H9 (cell line): ENCODE measurements around the gene SLC4A1. TPM values are rescaled to one million over a fixed set of nuclear protein-coding genes. Genes with fewer than 3 reads are reported as not detected.

ENCODE experiments used
- DNase-seq: peaks from one replicate; pipeline ENCODE4 v3.0.0-alpha.2; 2017
- H2AFZ ChIP-seq: one replicate; pipeline ENCODE4 v1.6.1; 2013; ENCODE audit warnings: mild to moderate bottlenecking, low read length, control low read depth, moderate library complexity
- H2AK5ac ChIP-seq: 2 replicates; pipeline ENCODE4 v1.6.1; 2013; ENCODE audit warnings: low read length, control low read depth, mixed read lengths; ENCODE audit not compliant: insufficient read length
- H2BK120ac ChIP-seq: one replicate; pipeline ENCODE4 v1.6.1; 2013; ENCODE audit warnings: low read depth, mild to moderate bottlenecking, low read length, control low read depth, inconsistent platforms; ENCODE audit not compliant: poor library complexity, severe bottlenecking
- H2BK12ac ChIP-seq: 2 replicates; pipeline ENCODE4 v1.6.1; 2013; ENCODE audit warnings: low read length, control low read depth, mixed read lengths, low read depth; ENCODE audit not compliant: insufficient read length
- H2BK15ac ChIP-seq: 2 replicates; pipeline ENCODE4 v1.6.1; 2013; ENCODE audit warnings: low read depth, low read length, control low read depth
- H2BK20ac ChIP-seq: one replicate; pipeline ENCODE4 v1.6.1; 2013; ENCODE audit warnings: low read depth, mild to moderate bottlenecking, low read length, control low read depth, inconsistent platforms; ENCODE audit not compliant: poor library complexity, severe bottlenecking
- H2BK5ac ChIP-seq: 2 replicates; pipeline ENCODE4 v1.6.1; 2013; ENCODE audit warnings: low read length, control low read depth, mixed read lengths; ENCODE audit not compliant: insufficient read length
- H3K14ac ChIP-seq: 2 replicates; pipeline ENCODE4 v1.6.1; 2013; ENCODE audit warnings: low read length, control low read depth; ENCODE audit not compliant: insufficient read depth
- H3K18ac ChIP-seq: 2 replicates; pipeline ENCODE4 v1.6.1; 2013; ENCODE audit warnings: low read depth, mild to moderate bottlenecking, mixed read lengths, low read length, control low read depth; ENCODE audit not compliant: insufficient read length
- H3K23ac ChIP-seq: 2 replicates; pipeline ENCODE4 v1.6.1; 2013; ENCODE audit warnings: low read length, control low read depth, mixed read lengths, low read depth; ENCODE audit not compliant: insufficient read length
- H3K23me2 ChIP-seq: 2 replicates; pipeline ENCODE4 v1.6.1; 2013; ENCODE audit warnings: low read depth, mild to moderate bottlenecking, mixed read lengths, low read length, control low read depth; ENCODE audit not compliant: insufficient read length, poor library complexity, severe bottlenecking
- H3K27ac ChIP-seq: 2 replicates; pipeline ENCODE4 v1.5.1; 2013; ENCODE audit warnings: low read length, control low read depth, mixed read lengths, low read depth; ENCODE audit not compliant: insufficient read length
- H3K27me3 ChIP-seq: 2 replicates; pipeline ENCODE4 v1.6.1; 2013; ENCODE audit warnings: low read length, control low read depth, inconsistent platforms; ENCODE audit not compliant: insufficient read depth
- H3K4ac ChIP-seq: 2 replicates; pipeline ENCODE4 v1.6.1; 2013; ENCODE audit warnings: low read depth, mild to moderate bottlenecking, control low read depth, inconsistent platforms, low read length, moderate library complexity
- H3K4me1 ChIP-seq: 2 replicates; pipeline ENCODE4 v1.6.1; 2013; ENCODE audit warnings: low read length, control low read depth, inconsistent platforms; ENCODE audit not compliant: insufficient read depth
- H3K4me2 ChIP-seq: 2 replicates; pipeline ENCODE4 v1.6.1; 2013; ENCODE audit warnings: low read length, control low read depth, mixed read lengths; ENCODE audit not compliant: insufficient read length, insufficient read depth
- H3K56ac ChIP-seq: 2 replicates; pipeline ENCODE4 v1.6.1; 2013; ENCODE audit warnings: low read depth, mild to moderate bottlenecking, mixed read lengths, low read length, control low read depth; ENCODE audit not compliant: insufficient read length
- H3K79me1 ChIP-seq: 2 replicates; pipeline ENCODE4 v1.6.1; 2013; ENCODE audit warnings: low read depth, mild to moderate bottlenecking, moderate library complexity, low read length, control low read depth, inconsistent platforms; ENCODE audit not compliant: insufficient read depth, poor library complexity, severe bottlenecking
- H3K79me2 ChIP-seq: 2 replicates; pipeline ENCODE4 v1.6.1; 2013; ENCODE audit warnings: low read length, control low read depth, inconsistent platforms; ENCODE audit not compliant: insufficient read depth
- H3K9ac ChIP-seq: 2 replicates; pipeline ENCODE4 v1.6.1; 2013; ENCODE audit warnings: low read length, control low read depth, mixed read lengths; ENCODE audit not compliant: insufficient read length; ENCODE audit errors: extremely low read depth
- H3K9me3 ChIP-seq: one replicate; pipeline ENCODE4 v1.6.1; 2013; ENCODE audit warnings: low read depth, low read length, inconsistent platforms; ENCODE audit not compliant: control insufficient read depth
- H3T11ph ChIP-seq: one replicate; pipeline ENCODE4 v1.6.1; 2013; ENCODE audit warnings: mild to moderate bottlenecking, low read length, control low read depth, inconsistent platforms
- H4K20me1 ChIP-seq: one replicate; pipeline ENCODE4 v1.6.1; 2013; ENCODE audit not compliant: control insufficient read depth, insufficient read length, insufficient read depth
- H4K5ac ChIP-seq: 2 replicates; pipeline ENCODE4 v1.6.1; 2013; ENCODE audit warnings: low read depth, mild to moderate bottlenecking, mixed read lengths, low read length, control low read depth; ENCODE audit not compliant: insufficient read length
- H4K8ac ChIP-seq: replicated peaks from 2 replicates; pipeline ENCODE4 v1.6.1; 2013; ENCODE audit warnings: low read length, control low read depth, mixed read lengths, low read depth; ENCODE audit not compliant: insufficient read length
- H4K91ac ChIP-seq: 2 replicates; pipeline ENCODE4 v1.6.1; 2013; ENCODE audit warnings: low read depth, mild to moderate bottlenecking, moderate library complexity, mixed read lengths, low read length, control low read depth; ENCODE audit not compliant: insufficient read length
- H3K27ac Mint-ChIP-seq, 3 experiments: 2 replicates in 2 of 3; 3 replicates in 1 of 3; pipeline ENCODE4 v1.8.0; 2020 to 2021; ENCODE audit warnings: mixed read lengths in 3 of 3, mild to moderate bottlenecking in 1 of 3, moderate library complexity in 1 of 3
- H3K27me3 Mint-ChIP-seq: 2 replicates; pipeline ENCODE4 v1.8.0; 2021; ENCODE audit warnings: low read depth, mild to moderate bottlenecking, moderate library complexity, mixed read lengths
- H3K36me3 Mint-ChIP-seq, 3 experiments: 2 replicates in 2 of 3; 3 replicates in 1 of 3; pipeline ENCODE4 v1.8.0; 2020 to 2021; ENCODE audit warnings: low read depth in 3 of 3, mixed read lengths in 3 of 3; ENCODE audit not compliant: insufficient read depth in 1 of 3
- H3K4me1 Mint-ChIP-seq, 2 experiments: 2 replicates each; pipeline ENCODE4 v1.8.0; 2020; ENCODE audit warnings: mixed read lengths in 2 of 2
- H3K4me3 Mint-ChIP-seq, 2 experiments: 2 replicates in 1 of 2; 3 replicates in 1 of 2; pipeline ENCODE4 v1.8.0; 2020 to 2021; ENCODE audit warnings: mild to moderate bottlenecking in 2 of 2, mixed read lengths in 2 of 2, moderate library complexity in 1 of 2
- H3K9me3 Mint-ChIP-seq, 2 experiments: 2 replicates in 1 of 2; 3 replicates in 1 of 2; pipeline ENCODE4 v1.8.0; 2020; ENCODE audit warnings: mild to moderate bottlenecking in 2 of 2, mixed read lengths in 2 of 2, moderate library complexity in 1 of 2
- WGBS: extraction: QIAGEN DNeasy Blood & Tissue Kit; methylation state at CpG from one replicate; pipeline ENCODE4 v1.1.7; 2013; ENCODE audit warnings: missing lambda C conversion rate, low lambda C conversion rate, mixed read lengths; ENCODE audit not compliant: insufficient read length; ENCODE audit errors: extremely low coverage; 5-methylcytosine and 5-hydroxymethylcytosine counted together
- total RNA-seq: library from RNA; stranded (reverse); gene quantifications from 2 replicates; pipeline ENCODE4 v1.2.1, GENCODE V29; 2021
- TF ChIP-seq, protein P1 (sequence below): fragments of 200-600 bp; sonication (generic); conservative IDR thresholded peaks from 3 replicates; pipeline ENCODE4 v1.8.0; 2021; ENCODE audit warnings: antibody characterized with exemption, mild to moderate bottlenecking

The SLC4A1 gene
- total RNA-seq, 1 experiment from 2014 or later, result not detected

DNA sequence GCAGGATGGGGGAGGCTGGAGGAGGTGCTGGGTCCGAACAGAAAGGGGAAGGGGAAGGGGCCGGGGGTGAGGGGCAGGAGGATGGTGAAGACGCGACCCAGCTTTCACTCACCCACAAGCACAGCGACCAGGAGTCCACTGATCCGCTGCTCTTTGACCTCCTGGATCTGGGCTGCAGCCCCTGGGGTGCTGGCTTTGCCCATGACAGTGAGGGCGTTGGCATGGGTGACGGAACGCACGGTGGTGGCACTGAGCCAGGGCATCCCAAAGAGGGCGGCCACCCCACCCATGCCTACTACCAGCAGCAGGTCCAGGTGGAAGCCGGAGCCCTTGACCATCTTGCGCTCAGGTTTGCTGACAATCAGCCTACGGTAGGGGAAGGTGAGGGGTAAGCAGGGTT is 14.9 kb downstream of the SLC4A1 start:
- H3K9me3 Mint-ChIP-seq, result no peaks in the 10 kb centered on the region
- no peak for DNase-seq
- H3T11ph ChIP-seq, result no peak overlapping the region
- no peaks in the 10 kb centered on the region for H3K79me2 ChIP-seq
- H3K4me3 Mint-ChIP-seq, result no peak overlapping the region
- no peak overlapping the region for H2BK12ac ChIP-seq
- no peak overlapping the region for H4K91ac ChIP-seq
- H2BK120ac ChIP-seq, result no peak overlapping the region
- no CpG with 5 or more reads among the region's 14 CpGs for WGBS
- H3K4me2 ChIP-seq, result no peak overlapping the region
- no peaks in the 10 kb centered on the region for H3K23me2 ChIP-seq
- H3K36me3 Mint-ChIP-seq, result no peaks in the 10 kb centered on the region; a peak in 2 of 7 replicates
- H3K27me3 ChIP-seq, result no peaks in the 10 kb centered on the region
- H2BK15ac ChIP-seq, result no peak overlapping the region
- no peaks in the 10 kb centered on the region for H3K4me1 ChIP-seq
- no peak overlapping the region; the same call in 1 of the 2 replicates for H3K14ac ChIP-seq
- H3K23ac ChIP-seq, result no peak overlapping the region
- no peak overlapping the region for H3K18ac ChIP-seq
- no peak overlapping the region for H3K9ac ChIP-seq
- no peak overlapping the region for H3K4ac ChIP-seq
- no peak overlapping the region for H3K27ac Mint-ChIP-seq
- H4K20me1 ChIP-seq, result no peaks in the 10 kb centered on the region
- no peak overlapping the region for H2AFZ ChIP-seq
- no peak overlapping the region for H4K5ac ChIP-seq
- no peak overlapping the region for H3K27ac ChIP-seq
- no peak overlapping the region for H2BK20ac ChIP-seq
- no peaks in the 10 kb centered on the region for H3K9me3 ChIP-seq
- no peak overlapping the region for H4K8ac ChIP-seq
- H3K79me1 ChIP-seq, result no peaks in the 10 kb centered on the region
- peaks cover 3 to 13% of the 10 kb centered on the region in 2 experiments; a peak in 2 of 4 replicates for H3K4me1 Mint-ChIP-seq
- H2BK5ac ChIP-seq, result no peak overlapping the region
- no peak overlapping the region for H2AK5ac ChIP-seq
- TF ChIP-seq, protein P1, sequence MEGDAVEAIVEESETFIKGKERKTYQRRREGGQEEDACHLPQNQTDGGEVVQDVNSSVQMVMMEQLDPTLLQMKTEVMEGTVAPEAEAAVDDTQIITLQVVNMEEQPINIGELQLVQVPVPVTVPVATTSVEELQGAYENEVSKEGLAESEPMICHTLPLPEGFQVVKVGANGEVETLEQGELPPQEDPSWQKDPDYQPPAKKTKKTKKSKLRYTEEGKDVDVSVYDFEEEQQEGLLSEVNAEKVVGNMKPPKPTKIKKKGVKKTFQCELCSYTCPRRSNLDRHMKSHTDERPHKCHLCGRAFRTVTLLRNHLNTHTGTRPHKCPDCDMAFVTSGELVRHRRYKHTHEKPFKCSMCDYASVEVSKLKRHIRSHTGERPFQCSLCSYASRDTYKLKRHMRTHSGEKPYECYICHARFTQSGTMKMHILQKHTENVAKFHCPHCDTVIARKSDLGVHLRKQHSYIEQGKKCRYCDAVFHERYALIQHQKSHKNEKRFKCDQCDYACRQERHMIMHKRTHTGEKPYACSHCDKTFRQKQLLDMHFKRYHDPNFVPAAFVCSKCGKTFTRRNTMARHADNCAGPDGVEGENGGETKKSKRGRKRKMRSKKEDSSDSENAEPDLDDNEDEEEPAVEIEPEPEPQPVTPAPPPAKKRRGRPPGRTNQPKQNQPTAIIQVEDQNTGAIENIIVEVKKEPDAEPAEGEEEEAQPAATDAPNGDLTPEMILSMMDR, result no peak
- no peak overlapping the region for H3K56ac ChIP-seq
- peaks cover 10% of the 10 kb centered on the region for H3K27me3 Mint-ChIP-seq
